ENCODE measurements around the gene P2RX4.

The P2RX4 gene

GRCh38 chr12:121170151-121170550, 39.8 kb upstream of the P2RX4 start:
- no peak for TF ChIP-seq CTCF (conservative IDR thresholded peaks at IDR 0.05; ENCODE audit: low read depth, low read length)
- no peak overlapping the region for H3K9ac ChIP-seq
- no peaks in the 10 kb centered on the region for H3K27me3 ChIP-seq (ENCODE audit: insufficient read depth, low read depth)
- no peak overlapping the region for H3K4me3 ChIP-seq (IDR thresholded peaks at IDR 0.05; ENCODE audit: insufficient read depth, low read depth, low read length)
- no peaks in the 10 kb centered on the region for H4K20me1 ChIP-seq (ENCODE audit: insufficient read depth)
- H2AFZ ChIP-seq (ENCODE audit: low read depth), result no peak overlapping the region
- no peak overlapping the region for H3K4me2 ChIP-seq
- no peak overlapping the region for H3K27ac ChIP-seq
- no peaks in the 10 kb centered on the region for H3K79me2 ChIP-seq (ENCODE audit: insufficient read depth, low read depth)
- no peaks in the 10 kb centered on the region for H3K4me1 ChIP-seq (ENCODE audit: low read depth, poor library complexity, severe bottlenecking)
- H3K36me3 ChIP-seq (ENCODE audit: insufficient read depth), result no peaks in the 10 kb centered on the region

DNA sequence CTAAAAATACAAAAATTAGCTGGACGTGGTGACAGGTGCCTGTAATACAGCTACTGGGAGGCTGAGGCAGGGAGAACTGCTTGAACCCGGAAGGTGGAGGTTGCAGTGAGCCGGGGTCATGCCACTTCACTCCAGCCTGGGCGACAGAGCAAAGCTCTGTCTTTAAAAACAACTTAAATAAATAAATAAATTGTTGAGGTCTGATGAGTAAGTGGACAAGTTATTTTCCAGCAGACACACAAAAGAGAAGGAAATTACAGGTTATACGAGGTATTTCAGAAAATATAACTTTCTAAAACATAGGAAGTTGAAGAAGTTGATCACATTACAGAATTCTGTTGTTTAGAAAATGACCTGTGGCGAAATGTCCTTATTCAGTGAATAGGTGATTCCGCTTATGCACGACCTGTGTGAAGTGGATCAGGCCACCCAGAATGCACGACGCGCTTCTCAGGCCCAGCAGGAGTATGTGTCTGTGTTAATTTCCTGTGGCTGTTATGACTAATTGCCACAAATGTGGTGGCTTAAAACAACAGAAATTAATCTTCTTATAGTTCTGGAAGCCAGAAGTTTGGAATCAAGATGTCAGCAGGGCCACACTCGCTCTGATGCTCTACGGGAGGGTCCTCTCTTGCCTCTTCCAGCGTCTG, 39.2 kb upstream of the P2RX4 start:
- H3K36me3 ChIP-seq (ENCODE audit: insufficient read depth), result no peaks in the 10 kb centered on the region
- no peak overlapping the region for H3K4me2 ChIP-seq
- H3K9ac ChIP-seq, result no peak overlapping the region
- no peak overlapping the region for H3K4me3 ChIP-seq (IDR thresholded peaks at IDR 0.05; ENCODE audit: insufficient read depth, low read depth, low read length)
- H4K20me1 ChIP-seq (ENCODE audit: insufficient read depth), result no peaks in the 10 kb centered on the region
- TF ChIP-seq CTCF (conservative IDR thresholded peaks at IDR 0.05; ENCODE audit: low read depth, low read length), result no peak
- no peak overlapping the region for H3K27ac ChIP-seq
- no peaks in the 10 kb centered on the region for H3K4me1 ChIP-seq (ENCODE audit: low read depth, poor library complexity, severe bottlenecking)
- no peak overlapping the region for H2AFZ ChIP-seq (ENCODE audit: low read depth)
- no peaks in the 10 kb centered on the region for H3K27me3 ChIP-seq (ENCODE audit: insufficient read depth, low read depth)
- H3K79me2 ChIP-seq (ENCODE audit: insufficient read depth, low read depth), result no peaks in the 10 kb centered on the region

GRCh38 chr12:121172145-121172544, 37.8 kb upstream of the P2RX4 start:
- no peak for TF ChIP-seq CTCF (conservative IDR thresholded peaks at IDR 0.05; ENCODE audit: low read depth, low read length)
- Histone ChIP-seq H4K20me1 (ENCODE audit: insufficient read depth) (no peaks in the 10 kb centered on the region), H3K9ac (no peak overlapping the region), H3K27me3 (ENCODE audit: insufficient read depth, low read depth) (no peaks in the 10 kb centered on the region), H3K36me3 (ENCODE audit: insufficient read depth) (no peaks in the 10 kb centered on the region), H3K4me1 (ENCODE audit: low read depth, poor library complexity, severe bottlenecking) (no peaks in the 10 kb centered on the region), H2AFZ (ENCODE audit: low read depth) (no peak overlapping the region), H3K27ac (no peak overlapping the region), H3K79me2 (ENCODE audit: insufficient read depth, low read depth) (no peaks in the 10 kb centered on the region), H3K4me2 (no peak overlapping the region), H3K4me3 (IDR thresholded peaks at IDR 0.05; ENCODE audit: insufficient read depth, low read depth, low read length) (no peak overlapping the region)

GRCh38 chr12:121175383-121176119, 34.4 kb upstream of the P2RX4 start:
- H3K4me3 ChIP-seq (IDR thresholded peaks at IDR 0.05; ENCODE audit: insufficient read depth, low read depth, low read length), result no peak overlapping the region
- TF ChIP-seq CTCF (conservative IDR thresholded peaks at IDR 0.05; ENCODE audit: low read depth, low read length), result no peak
- H3K27me3 ChIP-seq (ENCODE audit: insufficient read depth, low read depth), result no peaks in the 10 kb centered on the region
- no peak overlapping the region for H3K4me2 ChIP-seq
- no peak overlapping the region for H2AFZ ChIP-seq (ENCODE audit: low read depth)
- no peak overlapping the region for H3K27ac ChIP-seq
- no peaks in the 10 kb centered on the region for H3K79me2 ChIP-seq (ENCODE audit: insufficient read depth, low read depth)
- no peaks in the 10 kb centered on the region for H4K20me1 ChIP-seq (ENCODE audit: insufficient read depth)
- H3K36me3 ChIP-seq (ENCODE audit: insufficient read depth), result no peaks in the 10 kb centered on the region
- no peaks in the 10 kb centered on the region for H3K4me1 ChIP-seq (ENCODE audit: low read depth, poor library complexity, severe bottlenecking)
- no peak overlapping the region for H3K9ac ChIP-seq
